GM12875 (cell line): ENCODE results near the gene CDC42EP5.
"Not testable (repeated sequence)": the region's sequence is repeated elsewhere in the genome, so short reads cannot be mapped to it uniquely, and the experiment has no call there.

Source experiments
- H3K4me3 ChIP-seq: one replicate; pipeline ENCODE4 v1.5.1; 2011; ENCODE audit warnings: low read depth, low read length, control low read depth
- TF ChIP-seq, protein P1 (sequence below): IDR thresholded peaks from 2 replicates; pipeline ENCODE4 v1.5.1; 2011; ENCODE audit warnings: low read depth, mild to moderate bottlenecking, control low read depth, inconsistent platforms, low read length, moderate library complexity, borderline replicate concordance; ENCODE audit not compliant: insufficient read depth

CDC42EP5 gene

DNA sequence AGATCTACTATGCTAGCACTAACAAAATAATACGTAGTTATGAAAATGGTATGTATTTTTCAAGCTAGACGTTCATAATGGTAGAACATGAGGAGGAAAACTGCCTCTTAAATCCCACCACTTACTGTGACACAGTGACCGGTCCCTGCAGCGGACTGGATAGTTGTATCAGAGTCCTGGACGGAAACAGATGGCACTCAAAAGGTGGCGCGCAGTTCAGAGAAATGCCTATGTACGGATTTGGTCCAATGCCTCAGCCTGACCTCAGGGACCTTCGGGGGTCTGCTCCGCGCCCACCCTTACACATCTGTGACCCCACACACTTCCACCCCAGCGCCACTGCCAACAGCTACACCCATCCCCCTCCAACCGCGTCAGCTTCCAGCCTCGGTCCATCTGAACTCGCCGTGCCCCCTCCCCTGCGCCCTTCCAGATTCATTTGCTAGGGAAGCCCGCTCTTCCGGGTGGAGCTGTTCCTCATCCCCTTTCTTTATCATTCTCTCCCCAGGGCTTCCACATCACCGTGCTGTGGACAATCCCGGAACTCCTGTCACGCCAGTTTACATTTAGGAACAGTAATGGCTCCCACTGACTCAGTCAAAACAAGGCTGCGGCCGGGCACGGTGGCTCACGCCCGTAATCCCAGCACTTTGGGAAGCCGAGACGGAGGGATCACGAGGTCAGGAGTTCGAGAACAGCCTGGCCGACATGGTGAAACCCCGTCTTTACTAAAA lies 24.9 kb downstream of the CDC42EP5 start:
- TF ChIP-seq, protein P1, sequence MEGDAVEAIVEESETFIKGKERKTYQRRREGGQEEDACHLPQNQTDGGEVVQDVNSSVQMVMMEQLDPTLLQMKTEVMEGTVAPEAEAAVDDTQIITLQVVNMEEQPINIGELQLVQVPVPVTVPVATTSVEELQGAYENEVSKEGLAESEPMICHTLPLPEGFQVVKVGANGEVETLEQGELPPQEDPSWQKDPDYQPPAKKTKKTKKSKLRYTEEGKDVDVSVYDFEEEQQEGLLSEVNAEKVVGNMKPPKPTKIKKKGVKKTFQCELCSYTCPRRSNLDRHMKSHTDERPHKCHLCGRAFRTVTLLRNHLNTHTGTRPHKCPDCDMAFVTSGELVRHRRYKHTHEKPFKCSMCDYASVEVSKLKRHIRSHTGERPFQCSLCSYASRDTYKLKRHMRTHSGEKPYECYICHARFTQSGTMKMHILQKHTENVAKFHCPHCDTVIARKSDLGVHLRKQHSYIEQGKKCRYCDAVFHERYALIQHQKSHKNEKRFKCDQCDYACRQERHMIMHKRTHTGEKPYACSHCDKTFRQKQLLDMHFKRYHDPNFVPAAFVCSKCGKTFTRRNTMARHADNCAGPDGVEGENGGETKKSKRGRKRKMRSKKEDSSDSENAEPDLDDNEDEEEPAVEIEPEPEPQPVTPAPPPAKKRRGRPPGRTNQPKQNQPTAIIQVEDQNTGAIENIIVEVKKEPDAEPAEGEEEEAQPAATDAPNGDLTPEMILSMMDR = no peak
- H3K4me3 ChIP-seq = peak overlapping the region; percentile 83

DNA sequence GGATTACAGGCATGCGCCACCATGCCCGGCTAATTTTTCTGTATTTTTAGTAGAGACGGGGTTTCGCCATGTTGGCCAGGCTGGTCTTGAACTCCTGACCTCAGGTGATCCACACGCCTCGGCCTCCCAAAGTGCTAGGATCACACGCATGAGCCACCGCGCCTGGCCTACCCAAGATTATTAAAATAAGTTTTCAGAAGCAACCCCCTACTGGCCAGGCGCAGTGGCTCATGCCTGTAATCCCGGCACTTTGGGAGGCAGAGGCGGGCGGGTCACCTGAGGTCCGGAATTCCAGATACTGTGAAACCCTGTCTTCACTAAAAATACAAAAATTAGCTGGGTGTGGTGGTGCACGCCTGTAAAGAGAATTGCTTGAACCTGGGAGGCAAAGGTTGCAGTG lies 26.7 kb downstream of the CDC42EP5 start:
- H3K4me3 ChIP-seq = not testable (repeated sequence)

DNA sequence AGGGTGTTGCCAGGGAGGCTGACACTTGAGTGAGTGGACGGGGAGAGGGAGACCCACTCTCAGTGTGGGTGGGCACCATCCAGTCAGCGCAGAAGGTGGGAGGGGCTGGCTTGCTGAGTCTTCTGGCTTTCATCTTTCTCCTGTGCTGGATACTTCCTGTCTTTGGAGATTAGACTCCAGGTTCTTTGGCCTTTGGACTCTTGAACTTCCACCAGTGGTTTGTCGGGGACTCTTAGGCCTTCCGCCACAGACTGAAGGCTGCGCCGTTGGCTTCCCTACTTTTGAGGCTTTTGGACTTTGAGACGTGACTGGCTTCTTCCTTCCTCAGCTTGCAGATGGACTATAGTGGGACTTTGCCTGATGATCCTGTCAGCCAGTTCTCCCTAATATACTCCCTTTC lies 28.4 kb downstream of the CDC42EP5 start:
- no peak overlapping the region for H3K4me3 ChIP-seq
- TF ChIP-seq, protein P1 = no peak

DNA sequence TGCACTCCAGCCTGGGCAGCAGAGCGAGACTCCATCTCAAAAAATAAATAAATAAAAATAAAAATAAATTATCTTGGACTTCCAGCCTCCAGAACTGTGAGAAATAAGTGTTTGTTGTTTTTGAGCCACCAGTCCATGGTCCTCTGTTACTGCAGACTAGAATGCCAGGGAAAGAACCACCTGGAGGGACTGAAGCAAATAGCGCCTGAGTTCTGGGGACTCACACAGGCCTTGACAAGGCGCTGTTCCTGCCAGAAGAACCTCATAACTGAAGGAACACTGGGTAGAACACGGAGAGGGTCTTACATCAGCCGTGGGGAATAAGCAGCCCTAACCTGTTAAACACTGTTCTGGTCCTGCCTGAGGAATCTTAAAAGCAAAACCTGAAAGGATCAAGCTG lies 32.5 kb downstream of the CDC42EP5 start:
- TF ChIP-seq, protein P1 = no peak
- H3K4me3 ChIP-seq = no peak overlapping the region

DNA sequence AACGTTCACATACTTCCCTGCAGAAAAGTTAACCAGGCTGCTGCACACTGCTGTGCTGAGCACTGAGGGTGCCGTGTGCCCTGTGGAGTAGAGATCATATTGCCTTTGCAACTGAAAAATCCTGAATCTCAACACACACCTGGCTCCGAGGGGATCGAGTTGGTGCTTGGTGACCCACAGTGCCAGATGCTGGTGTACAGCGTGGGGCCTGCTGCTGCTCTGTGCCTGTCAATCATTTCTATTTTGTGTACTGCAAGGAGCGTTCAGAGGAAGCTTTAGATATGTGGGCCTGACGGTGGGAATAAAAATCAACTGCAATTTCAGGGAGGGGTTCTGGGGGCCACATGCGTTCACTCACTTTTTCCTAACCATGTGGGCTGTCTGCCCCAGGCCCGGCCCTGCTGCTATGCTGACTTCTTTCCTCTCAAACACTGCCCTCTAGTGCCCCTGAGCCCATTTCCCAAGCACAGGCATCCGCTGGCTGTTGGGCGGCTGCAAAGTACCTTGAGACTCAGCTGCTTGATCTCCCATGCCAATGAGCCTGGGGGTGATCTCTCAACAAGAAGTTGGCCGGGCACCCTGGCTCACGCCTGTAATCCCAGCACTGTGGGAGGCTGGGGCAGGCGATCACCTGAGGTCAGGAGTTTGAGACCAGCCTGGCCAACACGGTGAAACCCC lies 33.8 kb downstream of the CDC42EP5 start:
- no peak overlapping the region for H3K4me3 ChIP-seq
- TF ChIP-seq, protein P1 = peak; percentile 43; the same call in 1 of the 2 replicates

DNA sequence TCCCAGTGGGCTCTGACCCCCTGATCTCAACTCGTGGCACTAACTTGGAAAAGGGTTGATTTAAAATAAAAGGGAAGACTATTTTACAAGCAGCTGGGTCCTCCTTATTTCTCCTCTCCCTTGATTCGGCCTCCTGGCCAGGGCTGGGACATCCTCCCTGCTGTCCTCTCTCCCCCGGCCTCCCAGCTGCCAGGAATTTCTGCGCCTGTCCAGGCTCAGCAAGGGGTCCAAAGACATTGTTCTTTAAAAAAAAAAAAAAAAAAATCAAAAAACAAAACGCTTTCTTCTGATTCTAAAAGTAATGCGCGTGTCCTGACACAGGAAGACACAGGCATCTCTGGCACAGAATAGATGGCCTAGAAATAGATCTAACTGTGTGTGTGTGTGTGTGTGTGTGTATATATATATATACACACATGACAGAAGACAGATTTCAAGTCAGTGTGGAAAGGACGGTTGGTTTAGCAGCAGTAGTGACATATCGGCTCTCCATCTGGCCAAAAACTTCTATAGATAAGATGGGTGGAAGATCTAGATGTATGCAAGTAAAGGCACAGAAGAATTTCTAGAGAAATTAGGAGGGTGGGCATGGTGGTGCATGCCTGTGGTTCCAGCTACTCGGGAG lies 36.4 kb downstream of the CDC42EP5 start:
- no peak overlapping the region for H3K4me3 ChIP-seq
- TF ChIP-seq, protein P1 = no peak

DNA sequence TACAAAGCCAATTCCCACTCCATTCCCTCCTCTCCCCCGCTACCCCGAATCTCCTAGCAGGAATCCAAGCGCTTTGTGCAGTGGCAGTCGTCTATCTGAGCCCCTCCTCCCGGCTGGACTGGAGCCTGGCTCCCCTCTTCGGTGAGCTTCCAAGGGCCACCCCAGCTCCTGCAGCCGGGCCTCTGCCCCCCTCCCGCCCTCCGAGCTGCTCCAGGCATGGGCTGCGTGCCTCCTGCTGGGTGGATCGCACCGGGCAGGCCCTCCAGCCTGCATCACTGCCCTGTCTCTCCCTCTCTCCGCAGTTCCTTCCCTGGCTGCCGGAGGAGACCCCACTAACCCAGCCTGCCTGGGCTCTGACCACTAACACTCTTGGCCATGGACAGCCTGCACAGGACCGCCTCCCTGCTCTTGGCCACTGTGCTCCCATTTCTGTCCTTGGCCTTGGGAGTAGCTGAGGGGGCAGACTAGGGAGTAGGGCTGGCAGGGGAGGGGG lies 37.0 kb downstream of the CDC42EP5 start:
- TF ChIP-seq, protein P1 = no peak
- no peak overlapping the region for H3K4me3 ChIP-seq
